Skin epidermis (tissue), 12 donors: ENCODE measurements around the gene C1QTNF6.

Source experiments
- H3K27ac ChIP-seq, 21 experiments: fragments of 200-600 bp; sonication (generic) in 11 of 21; one replicate each; pipeline ENCODE4 v1.5.0; 2020; ENCODE audit warnings: mild to moderate bottlenecking in 3 of 21, inconsistent platforms in 2 of 21, moderate library complexity in 2 of 21
- H3K4me3 ChIP-seq, 7 experiments: fragments of 200-600 bp; sonication (generic) in 2 of 7; one replicate each; pipeline ENCODE4 v1.5.0; 2020; ENCODE audit warnings: inconsistent platforms in 2 of 7, mild to moderate bottlenecking in 2 of 7, moderate library complexity in 1 of 7

C1QTNF6 gene

DNA sequence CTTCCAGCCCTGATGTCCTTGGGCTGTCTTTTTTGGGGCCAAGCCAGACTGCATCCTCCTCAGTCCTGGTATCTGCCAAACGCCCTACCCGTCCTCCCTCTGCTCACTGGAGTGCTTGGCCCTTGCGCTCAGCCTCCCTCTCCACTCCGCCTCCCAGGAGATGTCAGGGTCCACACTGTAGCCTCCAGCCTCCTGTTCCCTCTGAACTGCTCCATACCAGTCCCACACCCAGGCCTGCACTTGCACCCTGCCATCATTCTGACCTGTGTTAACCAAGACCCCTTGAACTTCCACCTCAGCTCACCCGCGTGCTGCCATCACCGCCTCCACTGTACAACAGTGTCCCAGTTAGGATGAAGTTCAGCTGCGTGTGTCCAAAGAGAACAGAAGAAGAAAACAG, 32.1 kb downstream of the C1QTNF6 start:
- no peak overlapping the region for H3K27ac ChIP-seq
- H3K4me3 ChIP-seq: no peak overlapping the region

DNA sequence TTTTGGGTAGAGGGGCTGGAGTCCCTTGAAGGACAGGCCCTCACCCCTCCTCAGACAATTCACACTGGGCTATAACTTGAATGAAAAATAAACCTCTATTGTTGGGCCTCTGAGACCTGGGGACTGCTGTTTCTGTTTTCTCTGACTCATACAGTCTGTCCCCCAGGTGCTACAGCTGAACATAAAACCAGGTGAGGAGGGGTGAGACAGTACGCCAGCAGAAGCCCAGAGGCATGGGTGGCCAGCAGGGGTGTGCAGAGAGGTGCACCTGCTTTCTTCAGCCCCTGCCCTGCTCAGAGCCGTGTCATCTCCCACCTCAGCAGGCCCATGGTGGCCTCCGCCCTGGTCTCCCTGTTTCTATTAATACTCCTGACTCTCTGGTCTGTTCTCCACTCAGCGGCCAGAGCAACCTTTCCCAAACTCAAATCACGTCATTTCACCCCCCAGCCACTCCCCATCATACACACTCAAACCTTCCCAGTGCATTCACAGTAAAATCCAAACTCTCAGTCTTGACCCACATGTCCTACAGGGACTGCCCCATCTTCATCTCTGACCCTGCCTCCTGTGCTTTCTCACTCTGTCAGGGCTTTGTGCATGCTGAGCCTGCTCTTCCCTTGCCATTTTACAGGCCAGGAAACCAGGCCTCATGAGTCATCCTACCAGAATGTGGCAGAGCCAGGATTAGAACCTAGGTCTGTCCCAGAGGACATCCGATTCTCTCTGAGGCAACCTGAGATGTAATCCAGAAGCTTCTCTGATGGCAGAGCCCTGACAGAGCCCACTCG, 32.9 kb downstream of the C1QTNF6 start:
- no peak overlapping the region for H3K27ac ChIP-seq
- no peak overlapping the region for H3K4me3 ChIP-seq

DNA sequence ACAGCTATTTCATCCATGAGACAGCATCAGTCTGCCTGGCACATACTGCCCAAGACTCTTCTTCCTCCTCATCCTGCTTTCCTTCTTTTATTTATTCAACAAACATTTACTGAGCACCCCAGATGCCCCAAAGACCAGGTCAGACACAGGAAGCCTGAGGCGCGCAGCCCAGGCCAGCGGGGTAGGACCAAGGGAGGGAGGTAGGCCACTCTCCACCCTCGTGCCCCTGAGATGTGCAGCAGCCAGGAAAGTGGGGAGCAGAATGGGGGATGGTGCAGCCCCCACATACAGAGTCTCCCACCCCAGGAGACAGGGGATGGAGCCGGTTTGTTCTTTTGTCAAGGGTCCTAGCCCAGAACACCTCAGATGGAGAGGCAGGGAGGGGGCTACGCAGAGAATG, 34.1 kb downstream of the C1QTNF6 start:
- no peak overlapping the region for H3K4me3 ChIP-seq
- no peak overlapping the region for H3K27ac ChIP-seq

DNA sequence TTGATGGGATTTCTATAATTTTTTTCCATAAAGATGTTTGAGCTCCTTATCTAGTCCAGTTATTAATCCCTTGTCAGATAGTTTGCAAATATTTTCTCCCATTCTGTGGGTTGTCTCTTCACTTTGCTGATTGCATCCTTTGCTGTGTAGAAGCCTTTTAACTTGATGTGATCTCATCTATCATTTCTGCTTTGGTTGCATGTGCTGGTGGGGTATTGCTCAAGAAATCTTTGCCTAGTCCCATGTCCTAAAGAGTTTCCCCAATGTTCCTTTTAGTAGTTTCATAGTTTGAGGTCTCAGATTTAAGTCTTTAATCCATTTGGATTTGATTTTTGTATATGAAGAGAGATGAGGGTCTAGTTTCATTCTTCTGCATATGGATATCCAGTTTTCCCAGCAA, 36.6 kb downstream of the C1QTNF6 start:
- no peak overlapping the region for H3K27ac ChIP-seq
- H3K4me3 ChIP-seq: no peak overlapping the region

DNA sequence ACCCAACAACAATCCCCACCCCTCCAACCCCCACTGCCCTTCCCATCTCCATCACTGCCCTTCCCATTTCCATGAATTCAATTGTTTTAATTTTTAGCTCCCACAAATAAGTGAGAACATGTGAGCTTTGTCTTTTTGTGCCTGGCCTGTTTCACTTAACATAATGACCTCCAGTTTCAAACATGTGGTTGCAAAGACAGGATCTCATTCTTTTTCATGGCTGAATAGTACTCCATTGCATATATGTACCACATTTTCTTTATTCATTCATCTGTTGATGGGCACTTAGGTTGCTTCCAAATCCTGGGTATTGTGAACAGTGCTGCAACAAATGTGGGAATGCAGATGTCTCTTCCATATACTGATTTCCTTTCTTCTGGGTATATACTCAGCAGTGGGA, 37.3 kb downstream of the C1QTNF6 start:
- no peak overlapping the region for H3K4me3 ChIP-seq
- H3K27ac ChIP-seq: peak overlapping the region in 2 of 21 experiments; percentile 80 to 92

DNA sequence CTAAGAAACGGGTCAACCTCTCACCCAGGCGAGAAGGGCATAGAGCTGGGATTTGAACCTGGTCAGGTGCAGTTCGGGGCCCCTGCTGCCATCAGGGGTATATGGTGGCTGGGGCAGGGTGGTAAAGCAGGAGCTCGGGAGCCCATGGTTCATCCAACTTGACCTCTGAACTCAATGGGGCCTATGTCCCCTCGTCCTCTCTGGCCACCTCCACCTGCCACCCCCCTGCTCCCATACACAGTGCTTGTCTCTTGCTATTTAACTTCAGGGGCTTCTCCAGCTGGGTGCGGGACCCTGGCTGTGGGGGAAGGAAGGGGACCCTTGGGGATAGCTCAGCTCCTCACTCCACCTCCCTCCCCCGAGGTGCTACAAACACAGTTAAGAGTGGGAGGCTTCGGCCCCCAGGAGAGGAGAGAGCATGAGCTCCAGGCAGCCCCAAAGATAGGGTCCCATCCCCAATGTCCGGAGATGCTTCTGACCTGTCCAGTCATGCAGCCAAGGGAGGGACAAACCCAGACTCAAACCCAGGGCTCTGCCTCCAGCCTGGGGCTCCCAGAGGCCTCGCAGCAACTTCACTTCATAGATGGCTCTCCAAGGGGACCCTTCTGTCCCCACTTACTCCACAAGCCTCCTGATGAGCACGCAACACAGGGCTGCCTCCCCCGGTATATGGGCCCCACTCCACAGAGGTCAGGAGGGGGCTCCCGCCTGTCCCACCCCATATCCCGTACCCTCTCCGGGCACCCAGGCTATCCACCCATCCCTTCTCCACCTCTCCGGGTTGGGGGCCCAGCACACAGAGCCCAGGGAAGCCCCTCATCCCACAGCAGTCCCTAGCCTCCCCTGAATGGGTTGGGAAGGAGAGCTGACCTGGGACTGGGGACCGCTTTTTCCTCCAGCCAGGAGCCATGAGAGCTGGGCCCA, 39.0 kb downstream of the C1QTNF6 start:
- H3K27ac ChIP-seq: peak overlapping the region in 17 of 21 experiments; percentile 31 to 92 (median 66)
- peak overlapping the region; percentile 14 to 40 (median 28) for H3K4me3 ChIP-seq

DNA sequence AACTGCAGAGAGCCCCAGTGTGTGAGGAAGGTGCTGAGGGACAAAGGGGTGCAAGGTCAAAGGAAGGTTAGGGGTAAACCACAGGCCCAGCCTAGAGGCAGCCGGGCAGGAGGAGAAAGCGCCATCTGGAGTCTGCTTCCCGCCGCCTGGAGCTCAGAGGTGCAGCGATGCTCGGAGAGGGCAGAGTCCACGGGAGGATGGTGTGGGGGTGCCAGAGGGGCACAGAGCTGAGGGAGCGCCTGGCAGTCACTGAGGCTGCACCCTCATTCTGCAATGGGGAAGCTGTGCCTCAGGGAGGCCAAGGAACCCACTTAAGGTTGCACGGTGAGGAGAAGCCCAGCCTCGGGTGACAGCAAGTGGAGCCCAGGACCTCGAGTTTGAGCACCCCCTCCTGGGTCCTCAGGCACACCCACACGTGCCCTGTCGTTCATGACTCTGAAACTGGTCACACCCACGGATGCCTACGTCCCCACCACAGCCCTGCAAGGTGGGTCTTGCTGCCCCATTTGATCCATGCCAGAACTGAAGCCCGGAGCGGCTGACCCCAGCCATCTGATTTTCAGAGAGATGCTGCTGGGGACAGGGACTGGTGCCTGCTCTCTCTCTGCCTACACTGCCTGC, 39.9 kb downstream of the C1QTNF6 start:
- Histone ChIP-seq H3K4me3 (peak overlapping the region; percentile 14 to 40 (median 28)), H3K27ac (peak overlapping the region in 9 of 21 experiments; percentile 11 to 92 (median 84))

DNA sequence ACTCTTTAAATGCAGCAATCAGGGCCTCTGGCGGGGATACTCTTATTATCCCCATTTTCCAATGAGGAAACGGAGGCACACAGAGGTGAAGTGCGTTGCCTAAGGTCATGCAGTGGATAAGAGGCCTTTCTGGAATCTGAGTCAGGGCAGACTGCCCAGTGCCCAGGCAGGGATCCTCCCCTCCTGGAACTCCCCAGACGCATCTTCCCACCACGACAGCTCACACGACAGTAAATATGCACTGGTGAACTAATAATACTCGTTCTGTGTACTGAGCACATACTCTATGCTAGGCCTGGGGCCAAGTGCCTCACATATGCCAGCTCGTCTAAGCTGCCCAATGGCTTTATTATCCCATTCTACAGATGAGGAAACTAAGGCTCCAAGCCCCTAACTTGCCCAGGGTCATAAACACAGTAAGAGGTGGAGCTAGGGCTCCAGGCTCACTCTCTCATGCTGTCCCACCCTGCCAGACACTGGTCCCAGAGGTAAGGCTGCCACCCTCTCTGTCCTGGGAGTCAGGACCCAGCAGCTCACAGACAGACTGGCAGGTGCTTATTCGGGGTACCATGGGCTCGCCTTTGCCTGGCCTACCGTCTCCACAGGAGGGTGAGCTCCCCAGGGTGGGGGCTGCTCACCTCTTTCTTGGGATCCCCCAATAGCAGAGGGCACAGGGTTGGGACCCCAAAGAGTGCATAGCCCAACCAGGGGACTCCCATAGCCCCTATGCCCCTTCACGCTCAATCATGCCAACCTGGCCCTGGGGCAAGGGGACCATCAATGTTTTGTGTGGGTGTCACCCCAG, 40.7 kb downstream of the C1QTNF6 start:
- Histone ChIP-seq H3K27ac (peak overlapping the region in 11 of 21 experiments; percentile 8 to 92 (median 70)), H3K4me3 (peak overlapping the region in 6 of 7 experiments; percentile 6 to 40 (median 29))

DNA sequence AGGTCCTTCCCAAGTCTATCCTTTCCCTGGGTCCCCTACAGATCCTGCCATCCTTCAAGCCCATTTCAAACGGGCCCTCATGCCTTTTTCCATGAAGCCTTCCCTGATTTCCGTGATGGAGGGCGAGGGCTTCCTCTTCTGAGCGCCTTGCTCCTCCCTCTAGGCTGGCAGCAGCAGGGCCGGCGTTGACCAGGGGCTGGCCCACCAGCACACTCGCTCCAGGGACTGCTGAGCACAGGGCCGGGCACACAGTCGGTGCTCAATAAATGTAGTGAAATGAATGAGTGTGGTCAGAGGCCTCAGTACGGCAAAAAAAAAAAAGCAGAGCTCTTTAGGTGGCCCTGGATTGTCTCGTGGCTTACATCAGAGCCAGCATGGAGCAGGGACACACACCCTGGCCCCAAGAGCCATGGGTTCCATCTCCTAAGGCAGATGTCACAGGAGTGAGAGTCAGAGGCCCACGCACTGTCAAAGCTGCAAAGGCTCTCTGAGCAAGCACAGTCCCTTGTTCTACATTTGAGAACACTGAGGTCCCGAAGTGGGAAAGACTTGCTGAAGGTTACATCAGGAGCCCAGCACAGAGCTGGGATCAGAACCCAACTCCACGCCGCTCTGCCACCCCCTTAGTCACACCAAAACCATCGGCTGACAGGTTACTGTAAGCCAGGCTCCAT, 41.4 kb downstream of the C1QTNF6 start:
- peak overlapping the region in 13 of 21 experiments; percentile 6 to 92 (median 37) for H3K27ac ChIP-seq
- peak overlapping the region in 5 of 7 experiments; percentile 6 to 40 (median 30) for H3K4me3 ChIP-seq

DNA sequence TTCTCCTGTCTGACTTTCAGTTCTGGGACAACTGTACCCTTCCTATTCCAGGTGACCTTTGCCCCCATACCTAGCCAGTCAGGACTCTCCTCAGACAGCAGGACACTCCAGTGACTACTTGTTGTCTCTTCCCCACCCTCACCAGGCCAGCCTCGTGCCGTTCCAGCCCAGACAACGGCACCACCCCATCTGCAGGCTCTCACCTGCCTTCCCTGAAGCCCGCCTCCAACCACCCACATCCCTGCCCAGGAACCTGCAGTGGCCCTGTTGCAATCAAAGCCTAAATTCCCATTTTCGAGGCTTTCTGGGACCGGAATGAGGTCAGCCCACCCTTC, 42.0 kb downstream of the C1QTNF6 start:
- Histone ChIP-seq H3K27ac (peak overlapping the region in 11 of 21 experiments; percentile 6 to 92 (median 60)), H3K4me3 (peak overlapping the region in 4 of 7 experiments; percentile 6 to 40 (median 30))

DNA sequence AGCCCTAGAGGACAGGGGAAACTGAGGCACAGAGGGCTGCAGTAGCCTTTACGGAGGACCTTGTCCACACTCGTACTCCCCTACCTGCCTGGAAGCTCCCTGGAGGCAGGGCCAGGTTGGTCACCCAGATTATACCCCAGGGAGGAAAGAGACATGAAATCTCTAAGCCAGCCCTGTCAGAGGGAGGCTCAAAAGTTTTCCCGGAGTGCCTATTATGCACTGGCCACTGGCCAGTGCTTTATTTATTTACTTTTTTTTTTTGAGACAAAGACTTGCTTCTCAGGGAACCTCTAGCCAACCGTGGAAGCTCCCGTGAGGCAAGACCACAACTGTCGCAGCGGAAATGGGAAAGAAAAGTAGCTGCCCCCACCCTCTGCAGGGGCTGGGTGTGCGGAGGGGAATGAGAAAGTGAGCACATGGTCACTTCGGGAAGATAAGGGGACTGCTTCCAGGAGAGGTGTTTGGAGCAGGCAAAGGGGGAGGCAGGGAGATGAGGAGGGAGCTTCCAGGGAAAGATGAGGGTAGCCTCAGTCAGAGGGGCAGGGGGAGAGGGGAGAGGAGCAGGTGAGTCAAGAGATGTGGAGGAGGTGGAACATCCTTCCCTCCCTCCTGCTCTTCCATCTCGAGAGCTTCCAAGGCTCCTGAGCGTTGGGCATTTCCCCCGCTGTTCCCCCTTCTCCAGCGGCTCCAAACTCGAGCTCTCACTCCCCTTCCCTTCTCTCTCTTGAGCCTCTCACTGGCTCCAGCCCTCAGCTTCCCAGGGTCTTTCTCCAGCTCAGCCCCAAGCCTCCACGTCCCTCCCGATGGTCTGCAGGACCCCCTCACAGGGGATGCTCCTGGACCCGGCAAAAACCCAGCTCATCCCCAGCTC, 42.6 kb downstream of the C1QTNF6 start:
- peak overlapping the region in 3 of 7 experiments; percentile 6 to 31 (median 30) for H3K4me3 ChIP-seq
- H3K27ac ChIP-seq: peak overlapping the region in 11 of 21 experiments; percentile 6 to 92 (median 60)

DNA sequence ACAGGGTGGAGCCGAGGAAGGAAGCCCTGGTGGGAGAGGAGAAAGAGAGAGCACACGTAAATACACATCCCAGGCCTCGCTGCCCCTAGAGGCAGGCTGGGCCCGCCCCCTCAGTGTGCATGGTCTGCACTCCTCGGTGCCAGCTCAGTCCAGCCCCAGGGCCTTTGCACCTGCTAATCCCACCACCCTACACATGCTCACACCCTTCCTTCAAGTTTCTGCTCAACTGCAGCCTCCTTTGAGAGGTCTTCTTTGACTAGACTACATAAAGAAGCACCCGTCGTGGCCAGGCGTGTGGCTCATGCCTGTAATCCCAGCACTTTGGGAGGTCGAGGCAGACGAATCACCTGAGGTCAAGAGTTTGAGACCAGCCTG, 43.9 kb downstream of the C1QTNF6 start:
- Histone ChIP-seq H3K4me3 (no peak overlapping the region), H3K27ac (peak overlapping the region in 2 of 21 experiments; percentile 11 to 44)

DNA sequence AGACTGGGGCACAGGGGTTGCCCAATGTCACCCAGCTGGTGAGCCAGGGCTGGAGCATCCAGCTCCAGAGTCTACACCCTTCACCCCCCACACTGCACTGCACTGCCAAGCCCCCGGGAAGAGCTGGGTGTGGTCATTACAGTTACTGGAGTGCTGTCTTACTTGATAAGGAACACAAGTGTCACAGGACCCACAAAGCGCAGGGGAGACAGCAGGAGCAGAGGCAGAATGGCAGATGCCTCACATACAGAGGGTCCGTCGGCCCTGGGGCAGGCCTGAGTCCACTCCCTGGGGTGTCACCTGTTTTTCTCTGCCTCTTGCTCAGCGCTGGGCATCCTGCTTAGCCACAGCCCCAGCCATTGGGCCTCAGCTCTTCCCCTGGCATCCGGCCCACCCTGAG, 46.1 kb downstream of the C1QTNF6 start:
- no peak overlapping the region for H3K4me3 ChIP-seq

DNA sequence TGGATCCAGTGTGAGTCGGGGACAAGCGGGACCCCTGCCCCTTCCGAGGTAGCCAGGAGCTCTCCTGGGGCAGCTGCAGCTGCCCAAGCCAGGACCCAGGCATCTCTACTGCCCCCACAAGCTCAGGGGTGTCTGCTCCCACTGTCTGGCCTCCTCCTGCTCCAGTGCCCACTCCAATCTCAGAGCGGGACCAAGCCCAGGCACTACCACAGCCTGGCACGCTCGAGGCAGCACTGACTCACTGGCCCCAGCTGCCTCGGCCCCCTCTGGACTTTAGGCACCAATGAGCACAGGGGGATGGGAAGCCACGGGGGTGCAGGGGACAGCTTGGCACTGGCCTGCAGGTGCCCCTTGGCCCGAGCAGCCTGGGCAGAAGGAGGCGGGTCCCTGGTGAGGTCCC, 46.6 kb downstream of the C1QTNF6 start:
- no peak overlapping the region for H3K4me3 ChIP-seq

More for the DNA sequence above, 46.1 kb downstream of the C1QTNF6 start:
- H3K27ac ChIP-seq: no peak overlapping the region

DNA sequence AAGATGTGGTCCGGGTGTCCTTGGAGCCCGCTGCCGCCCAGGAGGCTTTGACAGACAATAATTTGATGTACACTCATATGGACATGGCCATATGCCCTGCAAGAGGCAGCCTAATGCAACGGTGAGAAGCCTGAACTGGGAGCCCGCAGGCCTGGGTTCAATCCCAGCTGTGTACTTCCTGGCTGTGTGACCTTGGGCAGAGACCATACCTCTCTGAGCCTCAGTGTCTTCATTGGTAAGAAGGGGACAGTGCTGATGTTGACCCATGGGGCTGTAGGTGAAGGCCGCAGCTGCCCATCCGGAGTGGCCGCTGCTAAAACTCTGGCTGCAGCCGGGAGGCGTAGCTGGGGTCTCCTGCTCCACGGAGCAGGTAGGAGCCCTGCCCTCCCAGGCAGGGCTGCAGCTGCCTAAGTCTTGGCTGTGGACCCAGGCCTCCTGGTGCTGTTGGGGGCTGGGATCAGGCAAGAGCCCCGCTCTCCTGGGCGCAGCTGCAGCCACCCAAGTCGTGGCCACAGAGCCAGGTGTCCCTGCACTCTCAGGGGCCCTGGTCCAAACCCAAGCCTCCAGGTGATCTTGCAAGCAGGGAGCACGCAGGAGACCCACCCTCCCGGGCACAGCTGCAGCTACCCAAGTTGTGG, 47.2 kb downstream of the C1QTNF6 start:
- Histone ChIP-seq H3K27ac (no peak overlapping the region), H3K4me3 (no peak overlapping the region)

More for the DNA sequence above, 46.6 kb downstream of the C1QTNF6 start:
- H3K27ac ChIP-seq: no peak overlapping the region

DNA sequence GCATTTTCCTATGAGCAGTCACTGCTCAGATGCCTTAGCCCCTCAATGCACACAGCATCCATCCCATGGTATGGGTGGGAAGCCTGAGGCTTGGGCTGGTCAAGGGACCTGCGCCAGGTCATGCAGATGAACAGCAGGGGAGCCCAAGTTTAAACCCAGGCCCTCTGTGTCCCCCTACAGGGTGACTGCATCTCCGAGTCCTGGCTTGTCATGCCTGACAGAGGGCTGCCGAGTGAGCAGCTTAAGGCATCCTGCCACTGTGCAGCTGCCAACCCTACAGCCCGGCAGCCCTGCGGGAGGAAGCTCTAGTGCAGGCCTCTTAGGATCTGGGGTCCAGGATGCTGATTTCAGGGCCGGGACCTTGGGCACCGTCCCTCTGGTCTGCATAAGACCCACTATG, 48.3 kb downstream of the C1QTNF6 start:
- Histone ChIP-seq H3K27ac (no peak overlapping the region), H3K4me3 (no peak overlapping the region)

DNA sequence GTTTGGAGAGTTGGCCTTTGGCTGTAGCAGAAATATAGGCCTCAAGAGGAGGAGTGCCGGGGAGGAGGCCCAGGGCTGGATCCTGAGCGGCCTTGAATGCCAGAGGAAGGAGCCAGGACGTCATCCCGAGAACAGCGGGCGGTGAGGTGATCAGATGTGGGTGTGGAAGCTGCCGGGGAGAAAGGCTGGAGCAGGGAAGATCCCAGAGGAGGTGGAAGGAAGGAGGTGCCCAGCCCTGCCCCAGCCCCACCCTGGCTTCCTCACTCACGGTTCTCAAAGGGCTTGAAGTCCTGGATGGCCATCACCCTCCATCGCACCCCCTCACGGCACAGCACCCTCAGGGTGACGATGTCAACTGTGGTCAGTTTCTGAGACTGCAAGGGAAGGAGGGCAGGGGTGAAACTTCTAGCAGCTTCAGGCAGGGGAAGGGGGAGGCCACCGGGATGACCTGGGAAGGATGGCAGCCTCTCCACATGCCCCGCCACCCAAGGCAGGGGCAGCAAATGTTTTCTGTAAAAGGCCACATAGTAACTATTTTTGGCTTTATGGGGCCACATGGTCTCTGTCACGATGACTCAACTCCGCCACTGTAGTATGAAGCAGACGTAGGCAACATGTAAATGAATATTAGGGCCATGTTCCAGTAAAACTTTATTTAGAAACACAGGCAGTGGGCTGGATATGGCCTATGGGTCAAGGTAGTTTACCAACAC, 49.0 kb downstream of the C1QTNF6 start:
- Histone ChIP-seq H3K4me3 (no peak overlapping the region), H3K27ac (no peak overlapping the region)
